ENCODE data around the gene EP400. TPM values are rescaled to one million over a fixed set of nuclear protein-coding genes. Genes with fewer than 3 reads are reported as not detected.
A peak's percentile ranks its signal among the peaks of the same experiment; 100 is the strongest.

The EP400 gene
- total and polyA plus RNA-seq, 2 of the 4 experiments (the other 2 are of a cell fraction): 4.3 to 11.4 TPM

DNA sequence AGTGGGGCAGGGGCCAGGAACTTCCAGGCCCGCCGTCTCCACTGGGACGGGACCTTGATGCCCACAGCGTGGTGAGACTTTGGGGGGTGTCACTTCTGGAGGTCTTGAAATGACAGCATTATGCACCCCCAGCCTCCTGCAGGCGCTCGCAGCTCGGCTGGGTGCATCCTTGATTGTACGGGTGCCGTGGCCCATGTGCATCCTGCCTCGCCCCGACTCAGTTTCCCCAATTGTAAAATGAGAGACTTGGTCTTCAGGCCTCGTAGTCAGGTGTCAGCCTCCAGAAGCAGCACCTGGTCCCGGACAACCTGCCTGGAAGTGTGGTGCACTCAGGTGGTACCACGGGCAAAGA, 29.6 kb upstream of the EP400 start:
- dilution Hi-C loops (cut with HindIII; ENCODE audit: low sequenced_read_pairs, unreplicated experiment): no loop called here
- Histone ChIP-seq H3K27ac (ENCODE audit: insufficient read depth, low read length) (no peak overlapping the region), H2AFZ (replicated peaks; ENCODE audit: low read length, poor library complexity) (peak overlapping the region; percentile 3), H4K8ac (ENCODE audit: low read depth in 2 of 2, low read length in 2 of 2) (no peak overlapping the region), H2BK120ac (ENCODE audit: low read depth, low read length) (no peak overlapping the region), H3K56ac (ENCODE audit: extremely low read depth, insufficient read depth, low read length) (no peak overlapping the region), H4K20me1 (ENCODE audit: insufficient read depth, low read length) (no peaks in the 10 kb centered on the region), H2AK5ac (ENCODE audit: low read depth, low read length) (no peak overlapping the region), H4K91ac (ENCODE audit: insufficient read depth, low read depth, low read length) (no peak overlapping the region), H2BK15ac (ENCODE audit: low read depth, low read length) (no peak overlapping the region), H3K23ac (ENCODE audit: low read depth, low read length) (no peak overlapping the region), H3K4me3 (ENCODE audit: insufficient read depth, low read depth, low read length) (no peak overlapping the region), H3K9me1 (ENCODE audit: insufficient read depth, low read length) (no peaks in the 10 kb centered on the region), H3K9ac (ENCODE audit: low read depth, low read length) (no peak overlapping the region), H3K4me2 (ENCODE audit: low read depth, low read length) (no peak overlapping the region), H3K36me3 (ENCODE audit: control insufficient read depth, insufficient read depth, low read length) (peaks cover 59% of the 10 kb centered on the region), H2BK5ac (ENCODE audit: low read depth, low read length, poor library complexity, severe bottlenecking) (no peak overlapping the region), H3K4ac (ENCODE audit: low read depth, low read length) (no peak overlapping the region), H2AK9ac (replicated peaks; ENCODE audit: low read depth, low read length, poor library complexity) (no peak overlapping the region), H3K79me1 (ENCODE audit: low read depth in 1 of 2, low read length in 2 of 2) (no peaks in the 10 kb centered on the region), H3K4me1 (ENCODE audit: control insufficient read depth, insufficient read depth, low read length) (no peaks in the 10 kb centered on the region), H4K5ac (ENCODE audit: low read depth, low read length) (no peak overlapping the region), H3K27me3 (ENCODE audit: control insufficient read depth, insufficient read depth, low read length) (no peaks in the 10 kb centered on the region), H3K14ac (replicated peaks; ENCODE audit: low read depth, low read length) (no peak overlapping the region), H3K9me3 (ENCODE audit: control insufficient read depth, insufficient read depth, low read length) (no peaks in the 10 kb centered on the region), H2BK20ac (ENCODE audit: low read depth, low read length) (no peak overlapping the region), H3K18ac (ENCODE audit: low read depth, low read length) (no peak overlapping the region)
- in situ Hi-C loops (cut with MboI; ENCODE audit: low sequenced_read_pairs): no loop called here
- TF ChIP-seq FOS (IDR thresholded peaks at IDR 0.05; ENCODE audit: low read depth, low read length) (no peak), RFX5 (IDR thresholded peaks at IDR 0.05; ENCODE audit: low read depth, low read length) (no peak), SMC3 (IDR thresholded peaks at IDR 0.05; ENCODE audit: low read depth, low read length) (no peak)
- TF ChIP-seq, protein P1, sequence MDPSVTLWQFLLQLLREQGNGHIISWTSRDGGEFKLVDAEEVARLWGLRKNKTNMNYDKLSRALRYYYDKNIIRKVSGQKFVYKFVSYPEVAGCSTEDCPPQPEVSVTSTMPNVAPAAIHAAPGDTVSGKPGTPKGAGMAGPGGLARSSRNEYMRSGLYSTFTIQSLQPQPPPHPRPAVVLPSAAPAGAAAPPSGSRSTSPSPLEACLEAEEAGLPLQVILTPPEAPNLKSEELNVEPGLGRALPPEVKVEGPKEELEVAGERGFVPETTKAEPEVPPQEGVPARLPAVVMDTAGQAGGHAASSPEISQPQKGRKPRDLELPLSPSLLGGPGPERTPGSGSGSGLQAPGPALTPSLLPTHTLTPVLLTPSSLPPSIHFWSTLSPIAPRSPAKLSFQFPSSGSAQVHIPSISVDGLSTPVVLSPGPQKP (IDR thresholded peaks at IDR 0.05; ENCODE audit: borderline replicate concordance, low read depth, low read length): no peak
- TF ChIP-seq, protein P2, sequence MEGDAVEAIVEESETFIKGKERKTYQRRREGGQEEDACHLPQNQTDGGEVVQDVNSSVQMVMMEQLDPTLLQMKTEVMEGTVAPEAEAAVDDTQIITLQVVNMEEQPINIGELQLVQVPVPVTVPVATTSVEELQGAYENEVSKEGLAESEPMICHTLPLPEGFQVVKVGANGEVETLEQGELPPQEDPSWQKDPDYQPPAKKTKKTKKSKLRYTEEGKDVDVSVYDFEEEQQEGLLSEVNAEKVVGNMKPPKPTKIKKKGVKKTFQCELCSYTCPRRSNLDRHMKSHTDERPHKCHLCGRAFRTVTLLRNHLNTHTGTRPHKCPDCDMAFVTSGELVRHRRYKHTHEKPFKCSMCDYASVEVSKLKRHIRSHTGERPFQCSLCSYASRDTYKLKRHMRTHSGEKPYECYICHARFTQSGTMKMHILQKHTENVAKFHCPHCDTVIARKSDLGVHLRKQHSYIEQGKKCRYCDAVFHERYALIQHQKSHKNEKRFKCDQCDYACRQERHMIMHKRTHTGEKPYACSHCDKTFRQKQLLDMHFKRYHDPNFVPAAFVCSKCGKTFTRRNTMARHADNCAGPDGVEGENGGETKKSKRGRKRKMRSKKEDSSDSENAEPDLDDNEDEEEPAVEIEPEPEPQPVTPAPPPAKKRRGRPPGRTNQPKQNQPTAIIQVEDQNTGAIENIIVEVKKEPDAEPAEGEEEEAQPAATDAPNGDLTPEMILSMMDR (conservative IDR thresholded peaks at IDR 0.05; ENCODE audit: low read depth, low read length): no peak
- ChIA-PET POLR2A (ENCODE audit: unreplicated experiment) (no interaction called here), CTCF (no interaction called here)
- no TSS peak for BruUV-seq (replicated peaks)
- WGBS, 2 experiments (ENCODE audit: extremely low coverage in 2 of 2, insufficient read length in 1 of 2): 96% methylated on average over 8 of the region's 14 CpGs; no CpG with 5 or more reads in 1 of the 2 experiments
- DNase-seq (no peak), ATAC-seq (ENCODE audit: low read depth) (no peak)
- intact Hi-C loops (cut with micrococcal nuclease): no loop called here
